GM18868 (cell line): ENCODE data around the gene PTS.
"Not testable (repeated sequence)": the region's sequence is repeated elsewhere in the genome, so short reads cannot be mapped to it uniquely, and the experiment has no call there.

ENCODE experiments used
- ATAC-seq: cut with Tn5 transposase; IDR thresholded peaks from one replicate; pipeline ENCODE4 v1.9.1; 2021; ENCODE audit warnings: mild to moderate bottlenecking, moderate library complexity; ENCODE audit not compliant: unreplicated experiment

The PTS gene

DNA sequence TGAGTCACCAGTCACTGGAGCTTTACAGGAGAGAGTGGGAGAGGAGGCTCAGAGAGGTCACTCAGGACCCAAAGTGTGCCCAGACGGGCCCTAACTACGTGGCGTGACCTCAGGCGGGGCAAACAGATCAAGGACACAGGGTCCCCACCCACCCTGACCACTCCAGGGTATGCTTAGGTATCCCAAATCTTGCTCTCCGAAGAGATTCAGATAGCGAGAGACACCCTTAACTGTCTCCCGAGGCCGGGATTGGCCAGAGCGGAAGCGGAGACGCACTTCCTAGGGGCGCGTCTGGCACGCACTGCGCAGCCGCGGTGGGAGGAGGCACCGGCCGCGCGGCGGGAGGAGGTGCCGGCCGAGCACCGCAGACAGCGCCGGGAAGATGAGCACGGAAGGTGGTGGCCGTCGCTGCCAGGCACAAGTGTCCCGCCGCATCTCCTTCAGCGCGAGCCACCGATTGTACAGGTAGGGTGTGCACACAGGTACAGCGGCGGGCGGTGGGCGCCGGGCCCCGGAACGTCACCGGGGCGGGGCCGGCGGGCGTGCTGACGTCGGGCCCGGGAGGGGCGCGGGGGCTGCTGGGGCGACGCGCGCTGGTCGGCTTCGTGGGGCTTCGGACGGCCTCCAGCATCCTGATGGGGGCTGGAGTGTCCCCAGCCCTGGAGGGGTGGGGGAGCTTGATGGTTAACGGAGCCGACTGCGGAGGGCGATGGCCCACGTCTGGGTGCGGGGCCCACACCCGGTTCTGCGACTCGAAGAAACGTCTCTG lies at the start of gene PTS:
Gene PTS (plus strand): TSS at position 367 of the 769 bp plus-strand sequence. CDS start 16 bp downstream, at position 383.
- peak; percentile 93 for ATAC-seq

DNA sequence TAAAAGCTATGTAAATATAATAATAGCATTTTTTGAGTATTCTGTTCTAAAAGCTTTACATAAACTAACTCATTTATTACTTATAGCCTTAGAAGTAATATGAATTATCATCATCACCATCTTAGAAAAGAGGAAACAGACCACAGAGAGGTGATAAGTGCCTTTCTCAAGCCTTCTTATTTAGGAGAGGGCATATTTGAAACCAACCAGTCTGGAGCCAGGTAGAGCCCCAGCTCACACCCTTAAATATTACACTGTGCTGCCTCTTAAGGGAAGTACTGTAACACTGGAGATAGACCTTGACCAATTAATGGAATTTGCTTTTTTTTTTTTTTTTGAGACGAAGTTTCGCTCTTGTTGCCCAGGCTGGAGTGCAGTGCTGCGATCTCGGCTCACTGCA lies 48.6 kb upstream of the PTS start:
- ATAC-seq: no peak

DNA sequence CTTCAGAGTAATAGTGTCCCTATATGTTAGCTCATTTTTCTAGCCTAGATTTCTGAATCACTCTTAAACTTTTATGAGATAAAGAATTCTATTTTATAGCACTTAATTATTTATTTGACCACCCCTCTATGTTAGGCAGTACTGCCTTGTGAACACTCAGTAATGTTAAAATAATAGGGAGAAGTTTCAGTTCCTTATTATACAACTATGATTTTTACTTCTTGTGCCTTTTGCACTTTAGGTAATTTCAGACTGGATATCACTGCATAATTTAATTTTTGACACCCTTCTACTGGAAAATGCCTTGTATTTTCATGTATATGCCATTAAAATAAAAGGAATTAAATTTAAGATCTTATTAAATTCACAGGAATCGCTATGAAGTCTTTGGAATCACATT lies 47.8 kb upstream of the PTS start:
- no peak for ATAC-seq

DNA sequence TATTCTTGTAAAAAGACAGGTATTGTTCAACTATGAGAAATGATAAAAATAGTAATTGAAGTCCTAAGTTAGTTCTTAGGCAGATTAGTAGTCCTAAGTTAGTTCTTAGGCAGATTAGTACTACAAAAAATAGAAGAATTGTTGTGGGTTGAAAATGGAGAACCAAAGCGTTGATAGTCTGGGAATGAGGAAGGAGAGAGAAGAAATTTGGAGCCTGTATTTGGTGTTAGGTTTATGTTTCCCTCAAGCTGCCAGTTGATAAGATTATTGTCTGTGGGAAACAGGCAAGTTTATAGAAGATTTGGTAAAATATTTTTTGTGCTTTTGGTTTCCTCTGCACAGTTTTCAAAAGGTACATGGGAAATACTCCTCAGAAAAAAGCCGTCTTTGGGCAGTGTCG lies 47.3 kb upstream of the PTS start:
- ATAC-seq: no peak

DNA sequence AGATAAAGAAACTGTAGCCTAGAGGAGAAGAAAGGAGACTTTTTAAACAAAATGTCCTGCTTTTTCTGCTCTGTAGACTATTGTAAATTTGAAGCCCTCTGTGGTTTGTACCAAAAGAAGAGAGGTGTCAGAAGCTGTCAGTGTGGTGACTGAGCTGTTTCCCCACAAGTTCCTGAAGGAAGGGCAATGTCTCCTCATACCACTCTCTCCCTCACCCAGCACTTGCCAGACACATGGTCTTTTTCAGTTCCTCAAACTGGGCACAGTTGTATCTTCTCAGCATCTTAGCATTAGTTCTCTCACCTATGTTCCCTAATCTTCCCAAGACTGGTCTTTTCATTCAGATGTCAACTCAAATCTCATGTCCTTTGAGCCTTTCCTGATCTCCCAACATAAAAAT lies 46.6 kb upstream of the PTS start:
- ATAC-seq: peak; percentile 66

DNA sequence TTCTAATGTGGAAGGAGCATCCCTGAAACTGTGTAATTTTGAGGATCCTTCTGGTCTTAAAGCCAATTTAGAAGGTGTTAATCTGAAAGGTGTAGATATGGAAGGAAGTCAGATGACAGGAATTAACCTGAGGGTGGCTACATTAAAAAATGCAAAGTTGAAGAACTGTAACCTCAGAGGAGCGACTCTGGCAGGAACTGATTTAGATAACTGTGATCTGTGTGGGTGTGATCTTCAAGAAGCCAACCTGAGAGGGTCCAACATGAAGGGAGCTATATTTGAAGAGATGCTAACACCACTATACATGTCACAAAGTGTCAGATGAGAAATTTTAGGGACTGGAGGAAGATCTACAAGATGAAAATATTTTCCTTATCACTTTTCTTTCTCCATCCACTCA lies 43.4 kb upstream of the PTS start:
- no peak for ATAC-seq

DNA sequence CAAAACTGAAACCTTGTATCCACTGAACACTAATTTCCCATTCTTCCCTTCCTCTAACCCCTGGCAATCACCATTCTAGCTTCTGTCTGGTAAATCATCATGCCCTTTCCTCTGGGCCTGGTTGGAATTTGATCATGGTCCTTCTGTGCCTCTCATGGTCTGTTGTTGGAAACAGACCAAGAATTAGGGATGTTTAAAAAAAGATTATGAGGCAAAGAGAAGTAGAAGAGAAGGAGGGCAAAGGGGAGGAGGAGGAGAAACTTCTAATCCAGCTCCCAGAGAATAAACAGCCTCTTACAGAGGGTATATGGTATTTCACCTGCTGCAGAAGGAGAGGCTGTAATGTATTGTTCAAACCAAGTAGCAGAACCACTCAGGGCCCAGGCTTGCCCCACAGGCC lies 40.3 kb upstream of the PTS start:
- ATAC-seq: no peak

DNA sequence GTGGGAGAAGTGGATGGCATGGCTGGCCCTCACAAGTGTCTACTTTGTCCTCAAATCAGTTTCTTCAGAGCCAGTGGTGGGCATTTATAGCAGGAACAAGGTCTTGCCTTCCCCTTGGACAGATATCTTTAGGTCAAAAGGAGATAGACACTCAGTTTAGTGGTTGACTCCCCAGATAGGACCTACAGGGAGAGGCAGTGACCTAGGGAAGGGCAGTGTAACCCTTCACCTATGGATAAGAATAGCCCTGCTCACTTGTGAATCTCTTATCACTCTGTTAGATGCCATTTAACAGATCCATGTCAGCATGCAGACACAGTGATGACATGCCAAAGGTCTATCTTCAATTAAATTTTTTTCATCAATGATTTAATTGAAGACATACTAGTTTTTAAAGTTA lies 39.9 kb upstream of the PTS start:
- ATAC-seq: no peak

DNA sequence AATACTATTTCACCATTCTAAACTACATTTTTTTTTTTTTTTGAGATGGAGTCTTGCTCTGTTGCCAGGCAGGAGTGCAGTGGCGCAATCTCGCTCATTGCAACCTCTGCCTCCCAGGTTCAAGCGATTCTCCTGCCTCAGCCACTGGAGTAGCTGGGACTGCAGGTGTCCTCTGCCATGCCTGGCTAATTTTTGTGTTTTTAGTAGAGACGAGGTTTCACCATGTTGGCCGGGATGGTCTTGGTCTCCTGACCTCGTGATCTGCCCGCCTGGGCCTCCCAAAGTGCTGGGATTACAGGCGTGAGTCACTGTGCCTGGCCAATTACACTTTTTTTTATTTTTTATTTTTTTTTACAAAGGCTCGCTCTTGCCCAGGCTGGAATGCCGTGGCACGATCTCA lies 31.1 kb upstream of the PTS start:
- not testable (repeated sequence) for ATAC-seq

DNA sequence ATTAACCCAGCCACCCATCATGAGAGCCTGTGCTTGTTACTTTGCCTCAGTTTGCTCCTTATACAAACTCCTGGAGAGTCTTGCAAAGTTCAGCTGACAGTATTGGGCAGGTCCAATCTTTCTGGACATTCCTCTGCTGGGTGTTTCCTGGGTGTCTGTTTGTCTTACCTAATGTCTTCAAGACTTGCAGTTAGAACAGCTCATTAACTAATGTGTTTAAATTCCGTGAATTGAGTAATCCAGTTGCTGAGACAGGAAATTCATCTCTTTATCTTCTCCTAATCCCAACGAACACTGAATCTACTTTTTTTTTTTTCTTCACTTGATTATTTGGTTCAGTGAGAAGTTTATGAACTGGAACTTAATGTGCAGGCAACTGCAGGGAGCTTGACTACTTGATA lies 30.3 kb upstream of the PTS start:
- ATAC-seq: no peak

DNA sequence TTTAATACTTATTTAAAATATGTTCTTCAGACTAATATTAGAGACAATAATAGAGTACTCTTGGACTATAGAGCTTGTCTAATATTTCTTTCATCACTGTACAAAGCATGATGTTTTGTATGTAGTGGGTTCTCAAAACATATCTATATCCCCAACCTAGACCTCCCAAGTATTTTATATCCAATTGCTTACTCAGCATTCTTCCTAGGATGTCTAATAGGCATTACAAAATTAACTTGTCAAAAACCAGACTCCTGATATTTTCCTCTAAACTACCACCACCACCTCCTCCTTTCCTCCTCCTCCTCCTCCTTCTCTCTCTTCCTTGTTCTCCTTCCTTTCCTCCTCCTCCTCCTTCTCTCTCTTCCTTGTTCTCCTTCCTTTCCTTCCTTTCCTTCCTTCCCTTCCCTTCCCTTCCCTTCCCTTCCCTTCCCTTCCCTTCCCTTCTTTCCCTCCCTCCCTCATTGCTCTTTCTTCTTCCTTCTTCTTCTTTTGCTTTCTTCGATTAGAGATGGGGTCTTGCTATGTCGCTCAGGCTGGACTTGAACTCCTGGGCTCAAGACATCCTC lies 29.6 kb upstream of the PTS start:
- no peak for ATAC-seq

DNA sequence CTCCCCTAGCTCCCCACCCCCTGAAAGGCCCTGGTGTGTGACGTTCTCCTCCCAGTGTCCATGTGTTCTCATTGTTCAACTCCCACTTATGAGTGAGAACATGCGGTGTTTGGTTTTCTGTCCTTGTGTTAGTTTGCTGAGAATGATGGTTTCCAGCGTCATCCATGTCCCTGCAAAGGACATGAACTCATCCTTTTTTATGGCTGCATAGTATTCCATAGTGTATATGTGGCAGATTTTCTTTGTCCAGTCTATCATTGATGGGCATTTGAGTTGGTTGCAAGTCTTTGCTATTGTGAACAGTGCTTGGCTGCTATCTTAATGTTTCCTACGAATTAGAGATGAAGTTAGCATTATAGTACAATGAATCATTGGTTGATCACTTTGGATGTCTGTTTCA lies 27.1 kb upstream of the PTS start:
- not testable (repeated sequence) for ATAC-seq

DNA sequence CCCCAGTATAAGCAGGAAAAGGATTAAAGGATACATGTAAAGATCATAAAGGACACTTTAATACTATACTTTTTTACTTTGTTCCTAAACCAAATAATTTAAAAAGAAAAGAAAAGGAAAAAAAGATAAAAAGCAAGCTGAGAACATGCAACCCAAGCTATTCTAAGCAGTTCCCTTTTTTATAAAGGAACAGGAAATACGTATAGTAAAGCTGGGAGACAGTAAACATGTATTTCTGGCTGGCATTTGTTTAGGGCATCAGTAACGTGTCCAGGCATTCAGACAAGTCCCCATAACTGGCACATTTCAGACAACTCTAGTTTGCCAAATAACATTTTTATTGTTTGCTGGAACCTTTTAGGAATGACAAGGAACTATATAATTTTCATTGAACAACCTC lies 26.0 kb upstream of the PTS start:
- ATAC-seq: no peak

DNA sequence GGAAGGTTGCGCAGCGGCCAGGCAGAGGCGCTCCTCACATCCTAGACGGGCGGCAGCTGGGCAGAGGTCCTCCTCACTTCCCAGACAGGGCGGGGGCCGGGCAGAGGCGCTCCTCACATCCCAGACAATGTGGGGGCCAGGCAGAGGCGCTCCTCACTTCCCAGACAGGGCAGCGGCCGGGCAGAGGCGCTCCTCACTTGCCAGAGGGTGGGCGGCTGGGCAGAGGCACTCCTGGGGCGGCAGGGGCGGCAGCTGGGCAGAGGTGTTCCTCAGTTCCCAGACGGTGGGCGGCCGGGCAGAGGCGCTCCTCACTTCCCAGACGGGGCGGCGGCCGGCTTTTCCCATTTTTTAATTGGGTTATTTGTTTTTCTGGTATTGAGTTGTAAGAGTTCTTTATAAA lies 20.2 kb upstream of the PTS start:
- no peak for ATAC-seq

DNA sequence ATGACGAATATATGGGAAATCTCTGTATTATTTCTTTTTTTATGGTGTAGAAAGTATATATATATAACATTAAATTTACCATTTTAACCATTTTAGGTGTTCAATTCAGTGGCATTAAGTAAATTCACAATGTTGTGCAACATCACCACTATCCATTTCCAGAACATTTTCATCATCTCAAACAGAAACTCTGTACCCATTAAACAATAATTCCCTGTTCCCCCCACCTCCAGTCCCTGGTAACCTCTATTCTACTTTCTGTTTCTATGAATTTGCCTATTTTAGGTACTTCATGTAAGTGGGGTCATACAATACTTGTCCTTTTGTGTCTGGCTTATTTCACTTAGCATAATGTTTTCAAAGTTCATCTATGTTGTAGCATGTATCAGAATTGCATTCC lies 15.3 kb upstream of the PTS start:
- no peak for ATAC-seq

DNA sequence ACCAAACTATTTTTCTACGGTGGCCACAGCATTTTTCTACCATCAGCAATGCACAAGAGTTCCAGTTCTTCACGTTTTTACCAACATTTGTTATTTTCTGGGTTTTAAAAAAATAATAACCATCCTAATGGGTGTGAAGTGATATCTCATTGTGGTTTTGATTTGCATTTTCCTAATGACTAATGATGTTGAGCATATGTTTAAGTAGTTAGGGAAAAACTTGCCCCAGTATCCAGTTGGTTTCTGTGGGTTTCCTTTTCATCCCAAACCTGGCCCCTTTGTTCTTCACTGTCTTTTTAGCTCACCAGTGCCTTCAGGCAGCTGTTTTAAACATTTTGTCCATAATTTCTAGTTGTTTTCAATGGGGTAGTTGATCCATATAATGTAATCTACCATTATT lies 14.7 kb upstream of the PTS start:
- no peak for ATAC-seq

DNA sequence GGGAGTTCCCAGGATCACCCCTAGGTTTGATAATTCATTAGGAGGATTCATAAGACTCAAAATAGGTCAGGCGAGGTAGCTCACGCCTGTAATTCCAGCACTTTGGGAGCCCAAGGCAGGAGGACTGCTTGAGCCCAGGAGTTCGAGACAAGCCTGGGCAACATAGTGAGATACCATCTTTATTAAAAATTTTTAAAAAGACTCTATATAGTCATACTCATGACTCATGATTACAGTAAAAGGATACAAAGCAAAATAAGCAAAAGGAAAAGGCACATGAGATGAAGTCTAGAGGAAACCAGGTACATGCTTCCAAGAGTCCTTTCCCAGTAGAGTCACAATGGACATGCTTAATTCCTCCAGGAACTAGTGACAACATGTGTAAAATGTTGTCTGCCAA lies 13.9 kb upstream of the PTS start:
- ATAC-seq: no peak

DNA sequence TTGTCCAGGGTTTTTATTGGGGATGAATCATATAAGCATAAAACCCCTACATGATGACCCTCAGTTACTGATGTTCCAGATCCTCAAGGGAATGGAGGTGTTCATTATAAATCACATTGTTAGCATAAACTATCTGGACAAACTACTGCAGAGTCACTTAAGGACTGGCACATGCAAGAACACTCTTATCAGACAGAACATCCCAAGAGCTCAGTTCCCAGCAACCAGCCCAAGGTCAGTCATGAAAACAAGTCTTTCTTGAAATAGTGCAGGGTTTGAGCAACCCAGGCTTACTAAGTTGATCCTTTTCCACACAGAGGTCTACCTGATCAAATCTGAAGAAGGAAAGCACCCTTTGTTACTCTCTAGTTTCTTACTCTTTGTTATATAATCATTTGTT lies 13.5 kb upstream of the PTS start:
- no peak for ATAC-seq

DNA sequence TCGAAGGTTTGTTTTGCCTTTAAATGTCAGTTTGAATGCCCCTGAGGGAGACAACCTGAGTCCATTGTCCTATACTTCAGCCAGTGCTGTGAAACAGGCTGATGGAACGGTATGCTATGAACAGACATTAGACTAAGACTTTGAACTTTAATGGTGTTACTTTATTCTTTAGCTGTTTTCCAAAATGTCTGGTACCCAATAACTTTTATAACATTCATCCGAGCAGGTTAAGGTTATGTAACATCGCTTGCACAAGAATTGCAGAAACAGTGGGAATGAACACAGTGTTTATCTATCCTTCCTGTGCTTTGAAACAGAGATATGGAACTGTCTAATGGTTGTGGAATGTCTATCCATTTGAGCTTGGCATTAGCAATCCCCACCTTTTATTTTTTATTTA lies 12.5 kb upstream of the PTS start:
- ATAC-seq: no peak

DNA sequence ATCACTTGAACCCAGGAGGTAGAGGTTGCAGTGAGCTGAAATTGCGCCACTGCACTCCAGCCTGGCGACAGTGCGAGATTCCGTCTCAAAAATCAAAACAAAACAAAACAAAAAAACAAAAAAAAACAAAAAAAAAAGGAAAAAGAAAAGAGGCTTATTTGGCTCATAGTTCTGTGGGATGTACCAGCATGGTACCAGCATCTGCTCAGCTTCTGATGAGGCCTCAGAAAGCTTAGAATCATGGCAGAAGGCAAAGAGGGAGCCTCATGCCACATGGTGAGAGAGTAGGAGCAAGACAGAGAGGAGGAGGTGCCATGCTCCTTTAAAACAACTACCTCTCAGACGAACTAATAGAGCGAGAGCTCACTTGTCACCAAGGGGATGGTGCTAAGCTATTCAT lies 10.6 kb upstream of the PTS start:
- no peak for ATAC-seq

DNA sequence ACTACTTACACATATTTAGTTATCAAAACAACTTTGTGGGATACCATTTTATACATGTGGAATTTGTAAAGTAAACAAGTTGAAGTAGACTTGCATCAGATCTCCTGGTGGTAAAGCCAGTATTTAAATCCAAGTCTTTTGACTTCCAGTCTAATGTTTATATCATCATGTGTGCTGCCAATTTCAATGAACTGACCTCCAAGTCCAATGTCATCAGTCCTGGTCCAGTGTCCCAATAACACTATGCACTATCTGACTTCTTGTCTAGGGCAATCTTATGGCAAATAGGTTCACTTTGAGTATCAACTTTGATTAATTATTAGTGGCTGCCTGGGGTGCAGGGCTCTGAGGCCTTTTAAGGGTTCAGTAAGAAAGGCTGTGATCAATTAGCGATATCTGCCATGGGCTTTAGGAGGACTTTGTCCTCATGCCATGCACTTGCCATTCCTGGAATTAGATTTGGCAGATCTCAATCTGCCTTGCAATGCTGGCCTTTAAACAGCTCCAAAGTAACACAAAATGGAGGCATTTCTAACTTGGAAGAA lies 9.6 kb upstream of the PTS start:
- ATAC-seq: no peak

DNA sequence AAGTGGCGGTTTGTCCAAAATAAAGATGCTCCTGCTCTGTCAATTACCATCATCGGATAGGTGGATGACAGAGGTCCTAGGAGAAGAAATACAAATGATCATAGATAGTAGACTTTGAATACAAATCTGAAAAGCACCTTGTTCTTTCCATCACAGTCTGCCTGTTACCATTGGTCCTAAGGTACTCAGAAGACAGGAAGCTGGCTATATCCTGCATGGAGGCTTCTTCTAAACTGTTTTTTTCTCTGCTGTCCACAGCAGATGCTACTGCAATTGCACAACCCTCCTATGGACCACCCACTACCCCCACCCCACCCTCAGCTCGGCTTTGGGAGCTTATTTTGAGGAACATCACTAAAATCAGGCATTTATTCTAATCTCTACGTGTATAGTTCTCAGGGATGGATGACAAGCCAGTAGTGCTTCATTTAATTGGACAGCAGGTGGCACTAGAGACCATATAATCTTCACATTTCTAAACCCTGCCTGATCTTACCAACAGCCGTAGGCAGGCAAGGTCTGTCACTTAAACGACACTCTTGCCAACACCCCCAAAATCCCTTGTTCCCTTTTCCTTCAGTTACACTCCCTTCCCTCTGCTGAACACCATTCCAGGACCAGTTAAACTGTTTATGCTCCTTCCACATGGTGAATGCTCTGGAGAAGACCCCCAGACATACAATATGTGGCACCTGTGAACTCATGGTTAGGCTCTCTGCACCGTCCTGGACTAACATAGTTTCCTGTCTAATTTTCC lies 6.6 kb upstream of the PTS start:
- peak; percentile 94 for ATAC-seq
